Smooth muscle cell (in vitro differentiated cells): ENCODE data around the gene FAM20C. TPM values are rescaled to one million over a fixed set of nuclear protein-coding genes. Genes with fewer than 3 reads are reported as not detected.
"Not testable (repeated sequence)": the region's sequence is repeated elsewhere in the genome, so short reads cannot be mapped to it uniquely, and the experiment has no call there.

Experiments
- DNase-seq: peaks from one replicate; lab custom pipeline; 2025; ENCODE audit not compliant: unreplicated experiment; lab: John Stamatoyannopoulos, UW
- H2AFZ ChIP-seq: fragments of 200-600 bp; sonication (generic); 2 replicates; pipeline ENCODE4 v1.6.0; 2016; ENCODE audit warnings: antibody characterized with exemption, low read depth, mild to moderate bottlenecking
- H3F3A ChIP-seq: fragments of 200-600 bp; sonication (generic); 2 replicates; pipeline ENCODE4 v1.6.0; 2017; ENCODE audit warnings: antibody characterized with exemption, low read depth
- H3K27ac ChIP-seq: fragments of 200-600 bp; sonication (generic); 2 replicates; pipeline ENCODE4 v1.5.1; 2016; ENCODE audit warnings: low read depth, mild to moderate bottlenecking
- H3K27me3 ChIP-seq: fragments of 200-600 bp; sonication (generic); 2 replicates; pipeline ENCODE4 v1.6.1; 2016; ENCODE audit warnings: low read depth, mild to moderate bottlenecking
- H3K36me3 ChIP-seq: fragments of 200-600 bp; sonication (generic); 2 replicates; pipeline ENCODE4 v1.5.1; 2016; ENCODE audit warnings: low read depth
- H3K4me1 ChIP-seq: fragments of 200-600 bp; sonication (generic); 2 replicates; pipeline ENCODE4 v1.5.1; 2016; ENCODE audit warnings: low read depth
- H3K4me2 ChIP-seq: fragments of 200-600 bp; sonication (generic); 2 replicates; pipeline ENCODE4 v1.6.0; 2016; ENCODE audit warnings: mild to moderate bottlenecking
- H3K4me3 ChIP-seq: fragments of 200-600 bp; sonication (generic); 2 replicates; pipeline ENCODE4 v1.5.1; 2016; ENCODE audit warnings: mild to moderate bottlenecking
- H3K79me2 ChIP-seq: fragments of 200-600 bp; sonication (generic); 2 replicates; pipeline ENCODE4 v1.6.0; 2016; ENCODE audit warnings: low read depth, mild to moderate bottlenecking
- H3K9ac ChIP-seq: fragments of 200-600 bp; sonication (generic); 2 replicates; pipeline ENCODE4 v1.6.0; 2016; ENCODE audit warnings: low read depth
- H3K9me3 ChIP-seq: fragments of 200-600 bp; sonication (generic); replicated peaks from 2 replicates; pipeline ENCODE4 v1.5.1; 2016; ENCODE audit warnings: low read depth
- H4K20me1 ChIP-seq: fragments of 200-600 bp; sonication (generic); 2 replicates; pipeline ENCODE4 v1.6.0; 2016; ENCODE audit warnings: low read depth
- CTCF ChIP-seq: fragments of 200-600 bp; sonication (generic); IDR thresholded peaks from 2 replicates; pipeline ENCODE4 v1.5.1; 2017; ENCODE audit warnings: borderline replicate concordance, mild to moderate bottlenecking, antibody characterized with exemption; ENCODE audit not compliant: insufficient read depth, poor library complexity, severe bottlenecking
- WGBS: methylation state at CpG from one replicate; pipeline ENCODE4 v1.1.7; 2016; ENCODE audit warnings: low lambda C conversion rate; 5-methylcytosine and 5-hydroxymethylcytosine counted together
- polyA plus RNA-seq: library from polyadenylated mRNA; unstranded; fragments of >200 nt; fragmentation: Nextera tagmentation; extraction: Ambion mirVana; gene quantifications from 2 replicates; pipeline ENCODE4 v1.2.1, GENCODE V29; 2016
- total RNA-seq: library from RNA; depleted of rRNA; stranded (reverse); fragments of >200 nt; gene quantifications from 2 replicates; pipeline ENCODE4 v1.2.3, GENCODE V29; 2014

The FAM20C gene
- total and polyA plus RNA-seq, 2 experiments from 2014 or later: 5.6 to 6.2 TPM

- H3K9ac ChIP-seq: no peak overlapping the region
- H3K9me3 ChIP-seq: no peaks in the 10 kb centered on the region
- no peak overlapping the region for H2AFZ ChIP-seq
- H3K27me3 ChIP-seq: no peaks in the 10 kb centered on the region
- no peak overlapping the region for H3K27ac ChIP-seq
- no peaks in the 10 kb centered on the region for H3K79me2 ChIP-seq
- no peak for DNase-seq
- H4K20me1 ChIP-seq: no peaks in the 10 kb centered on the region
- WGBS: 96% methylated on average over 39 of the region's 49 CpGs
- no peaks in the 10 kb centered on the region for H3F3A ChIP-seq
- TF ChIP-seq CTCF: no peak
- H3K4me3 ChIP-seq: no peak overlapping the region
- no peaks in the 10 kb centered on the region for H3K4me1 ChIP-seq
- H3K36me3 ChIP-seq: no peaks in the 10 kb centered on the region
- H3K4me2 ChIP-seq: no peak overlapping the region
Observed at GRCh38 chr7:205115-206010, 13.0 kb downstream of the FAM20C start.

- not testable (repeated sequence) for DNase-seq, H3K27ac ChIP-seq, H4K20me1 ChIP-seq, H2AFZ ChIP-seq, H3K4me1 ChIP-seq, H3K79me2 ChIP-seq, H3K4me2 ChIP-seq, H3K9me3 ChIP-seq, H3K36me3 ChIP-seq, H3F3A ChIP-seq, H3K9ac ChIP-seq, H3K4me3 ChIP-seq, H3K27me3 ChIP-seq
- 85% methylated on average over 26 of the region's 31 CpGs for WGBS
Observed at GRCh38 chr7:206351-206750, 14.0 kb downstream of the FAM20C start.

- H3K4me1 ChIP-seq: no peaks in the 10 kb centered on the region
- H3K36me3 ChIP-seq: no peaks in the 10 kb centered on the region
- no peak overlapping the region for H3K27ac ChIP-seq
- H3K9me3 ChIP-seq: no peaks in the 10 kb centered on the region
- H3K4me3 ChIP-seq: no peak overlapping the region
- H3K27me3 ChIP-seq: no peaks in the 10 kb centered on the region
- no peaks in the 10 kb centered on the region for H3K79me2 ChIP-seq
- H3K4me2 ChIP-seq: no peak overlapping the region
- no peak overlapping the region for H2AFZ ChIP-seq
- peak; percentile 34 for TF ChIP-seq CTCF
- no peaks in the 10 kb centered on the region for H3F3A ChIP-seq
- no peak for DNase-seq
- no peak overlapping the region for H3K9ac ChIP-seq
- 89% methylated on average over 38 of the region's 39 CpGs for WGBS
- no peaks in the 10 kb centered on the region for H4K20me1 ChIP-seq
Observed at GRCh38 chr7:207418-208129, 15.2 kb downstream of the FAM20C start.

GRCh38 chr7:208130-208673 lies 15.8 kb downstream of the FAM20C start:
- H3K4me2 ChIP-seq: no peak overlapping the region
- no peak overlapping the region for H2AFZ ChIP-seq
- H3K79me2 ChIP-seq: no peaks in the 10 kb centered on the region
- H3K4me3 ChIP-seq: no peak overlapping the region
- no peaks in the 10 kb centered on the region for H3K36me3 ChIP-seq
- WGBS: 92% methylated on average over 9 of the region's 10 CpGs
- no peaks in the 10 kb centered on the region for H3K27me3 ChIP-seq
- H4K20me1 ChIP-seq: no peaks in the 10 kb centered on the region
- H3K4me1 ChIP-seq: no peaks in the 10 kb centered on the region
- DNase-seq: no peak
- TF ChIP-seq CTCF: no peak
- H3K9me3 ChIP-seq: no peaks in the 10 kb centered on the region
- no peak overlapping the region for H3K9ac ChIP-seq
- no peaks in the 10 kb centered on the region for H3F3A ChIP-seq
- no peak overlapping the region for H3K27ac ChIP-seq
